NCI-H2081 treated with DMSO at 0.1 percent for 48 hours (cell line): ENCODE measurements around the gene ITPR3.

Experiments used
- DNase-seq: peaks from one replicate; lab custom pipeline; 2025; lab: John Stamatoyannopoulos, UW

ITPR3 gene

DNA sequence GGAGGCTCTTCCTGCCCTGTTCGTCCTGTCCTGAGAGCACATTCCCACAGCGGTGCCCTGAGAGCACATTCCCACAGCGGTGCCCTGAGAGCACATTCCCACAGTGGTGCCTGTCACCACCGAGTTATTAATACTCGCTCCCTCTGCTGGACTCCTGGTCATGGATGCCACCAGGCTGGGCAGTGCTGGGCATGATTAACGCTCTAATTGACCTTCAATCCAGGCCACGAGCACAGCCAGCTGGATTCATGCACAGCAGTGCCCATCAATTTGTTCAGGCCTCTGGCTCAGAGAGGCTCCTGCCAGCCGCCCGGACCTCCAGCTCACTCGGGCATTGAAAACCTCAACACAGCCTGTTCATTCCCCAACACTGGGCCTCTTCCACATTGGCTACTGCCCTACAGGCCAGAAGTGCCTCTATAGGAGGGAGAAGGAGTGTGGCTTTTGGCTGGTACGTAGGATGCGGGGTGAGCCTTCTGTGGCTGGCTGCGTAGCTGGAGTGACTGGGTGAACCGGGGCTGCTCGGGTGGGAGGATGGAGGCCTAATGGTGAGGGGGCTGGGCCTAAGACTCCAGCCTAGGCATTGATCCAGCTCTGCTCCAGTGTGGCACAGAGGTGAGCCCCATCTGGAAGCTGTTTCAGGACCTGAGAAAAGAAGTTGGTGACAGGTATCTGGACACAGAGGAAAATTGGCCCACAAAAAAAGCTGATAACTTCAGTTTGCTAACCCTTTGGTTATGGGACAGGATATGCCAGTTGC is 116.3 kb downstream of the ITPR3 start:
- DNase-seq, result no peak

DNA sequence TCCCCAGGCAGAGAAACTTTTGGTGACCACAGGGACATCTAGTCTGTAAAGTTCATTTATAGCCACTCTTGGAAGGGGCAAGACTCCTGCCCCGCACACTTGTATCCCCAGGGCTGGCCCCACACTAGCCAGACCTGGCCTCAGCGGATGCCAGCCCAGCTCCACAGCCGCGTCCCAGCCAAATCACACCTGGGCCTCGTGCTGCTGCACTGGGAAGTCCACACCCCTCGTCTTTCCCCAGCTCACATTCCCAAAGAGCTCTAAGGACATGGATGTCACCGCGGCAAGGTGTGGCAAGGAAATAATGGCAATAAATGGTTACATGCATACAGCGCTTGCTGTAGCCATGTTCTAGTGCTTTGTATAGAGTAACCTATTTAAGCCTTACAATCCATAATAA is 117.0 kb downstream of the ITPR3 start:
- DNase-seq, result no peak

DNA sequence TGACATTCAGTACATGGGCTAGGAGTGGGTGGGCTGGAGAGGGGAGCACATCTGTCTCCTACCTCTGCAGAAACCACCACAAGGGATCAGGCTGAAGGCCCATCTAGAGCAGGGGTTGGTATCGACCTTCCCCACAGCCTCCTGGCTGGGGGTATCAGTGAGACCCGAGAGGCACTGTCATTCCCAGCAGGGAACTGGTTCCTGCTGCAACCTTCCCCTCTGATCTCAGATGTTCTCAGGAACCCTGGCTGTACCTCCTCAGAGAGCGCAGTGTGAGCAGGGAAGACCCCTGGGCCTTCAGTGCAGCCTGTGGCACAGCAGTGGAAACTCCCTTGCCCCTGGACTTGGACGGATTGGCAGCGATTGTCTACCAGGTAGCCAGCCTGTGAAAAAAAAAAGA is 117.8 kb downstream of the ITPR3 start:
- no peak for DNase-seq

DNA sequence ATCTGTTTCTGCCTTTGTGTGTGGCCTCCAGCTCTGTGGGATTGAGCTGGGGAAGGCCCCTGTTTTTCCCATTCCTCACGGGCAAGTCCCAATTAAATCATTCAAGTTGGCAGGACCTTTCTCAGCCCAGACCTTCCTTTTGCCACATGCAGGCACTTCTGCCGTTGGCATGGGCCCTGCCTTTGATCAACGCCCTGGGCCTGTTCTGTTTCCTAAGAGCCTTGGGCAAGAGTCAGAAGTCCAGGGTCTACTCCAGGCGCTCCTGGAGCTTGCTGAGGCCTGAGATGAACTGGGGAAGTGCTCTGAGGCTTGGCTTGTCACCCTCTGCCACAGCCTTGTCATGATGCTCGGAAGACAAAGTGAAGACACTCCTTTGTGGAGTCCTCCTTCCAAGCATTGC is 118.4 kb downstream of the ITPR3 start:
- DNase-seq, result no peak

DNA sequence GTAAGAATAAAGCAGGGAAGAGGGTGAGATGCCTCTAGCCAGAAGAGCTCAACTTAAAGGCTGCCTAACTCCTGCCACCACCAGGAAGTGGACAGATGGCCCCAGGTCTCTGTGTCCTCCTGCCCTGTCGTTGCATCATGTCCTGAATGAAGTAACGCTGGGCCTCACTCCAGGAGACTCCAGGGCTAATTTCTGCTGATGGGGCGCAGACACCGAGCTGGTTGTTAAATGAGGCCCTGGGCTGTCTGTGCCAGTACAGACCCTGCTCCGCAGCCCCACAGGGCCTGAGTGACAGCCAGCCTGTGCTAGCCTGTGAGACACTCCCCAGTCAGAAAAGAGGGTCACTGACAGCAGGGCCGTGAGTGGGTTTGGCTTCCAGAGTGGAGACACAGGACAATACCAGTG is 119.1 kb downstream of the ITPR3 start:
- DNase-seq, result no peak

DNA sequence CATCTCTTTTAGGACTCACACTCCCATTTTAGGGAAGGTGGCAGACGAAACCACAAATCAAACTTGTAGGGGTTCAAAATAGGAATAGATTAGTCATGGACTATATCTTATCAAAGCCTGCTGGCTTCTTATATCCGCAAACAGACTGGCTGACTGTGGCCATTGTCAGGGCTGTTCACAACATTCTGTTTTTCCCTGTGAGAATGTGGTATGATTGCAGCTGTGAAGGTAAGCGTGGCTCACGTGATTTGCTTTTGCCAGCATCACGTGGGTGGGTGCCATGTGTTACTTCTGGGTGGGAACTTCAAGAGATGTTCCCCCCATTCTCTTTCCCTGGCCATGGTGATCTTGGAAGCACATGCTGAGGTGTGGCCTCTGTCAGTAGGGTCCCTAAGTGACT is 119.7 kb downstream of the ITPR3 start:
- DNase-seq, result no peak

DNA sequence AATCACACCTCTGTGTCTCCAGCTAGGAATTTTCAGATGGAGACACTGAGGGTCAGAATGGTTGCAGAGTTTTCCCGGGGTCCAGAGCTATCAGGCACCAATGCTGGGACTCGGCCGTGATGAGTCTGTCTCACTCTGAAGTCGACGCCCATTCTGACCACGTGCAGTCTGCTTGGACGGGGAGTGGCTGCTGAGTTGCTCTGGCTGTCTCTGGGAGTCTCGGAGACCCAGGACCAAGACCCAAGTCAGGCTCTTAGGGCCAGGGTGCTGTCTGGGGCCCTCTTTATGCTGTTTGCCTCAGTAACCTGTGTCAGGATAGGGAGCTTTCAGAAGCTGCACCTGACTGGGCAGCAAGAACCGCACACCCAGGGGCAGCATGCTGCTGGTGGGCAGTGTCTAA is 121.0 kb downstream of the ITPR3 start:
- DNase-seq, result no peak

DNA sequence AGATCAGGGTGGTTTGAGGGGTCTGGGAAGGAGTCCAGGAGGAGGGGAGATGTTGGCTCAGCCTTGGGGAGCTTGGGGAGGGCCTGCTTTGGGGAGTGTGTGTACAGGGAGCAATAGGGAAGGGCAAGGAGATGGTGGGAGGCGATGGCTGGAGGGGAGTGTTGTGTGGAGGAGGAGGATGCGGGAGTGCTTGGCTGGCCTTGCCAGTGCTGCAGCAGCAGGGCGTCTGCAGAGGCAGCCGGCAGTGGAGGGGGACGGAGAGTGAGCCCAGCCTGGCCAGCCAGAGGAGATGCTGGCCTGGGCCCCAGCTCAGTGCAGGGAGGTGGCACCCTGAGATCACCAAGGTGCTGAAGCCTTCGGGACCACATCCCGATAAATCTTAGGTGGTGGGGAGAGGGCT is 121.7 kb downstream of the ITPR3 start:
- no peak for DNase-seq

DNA sequence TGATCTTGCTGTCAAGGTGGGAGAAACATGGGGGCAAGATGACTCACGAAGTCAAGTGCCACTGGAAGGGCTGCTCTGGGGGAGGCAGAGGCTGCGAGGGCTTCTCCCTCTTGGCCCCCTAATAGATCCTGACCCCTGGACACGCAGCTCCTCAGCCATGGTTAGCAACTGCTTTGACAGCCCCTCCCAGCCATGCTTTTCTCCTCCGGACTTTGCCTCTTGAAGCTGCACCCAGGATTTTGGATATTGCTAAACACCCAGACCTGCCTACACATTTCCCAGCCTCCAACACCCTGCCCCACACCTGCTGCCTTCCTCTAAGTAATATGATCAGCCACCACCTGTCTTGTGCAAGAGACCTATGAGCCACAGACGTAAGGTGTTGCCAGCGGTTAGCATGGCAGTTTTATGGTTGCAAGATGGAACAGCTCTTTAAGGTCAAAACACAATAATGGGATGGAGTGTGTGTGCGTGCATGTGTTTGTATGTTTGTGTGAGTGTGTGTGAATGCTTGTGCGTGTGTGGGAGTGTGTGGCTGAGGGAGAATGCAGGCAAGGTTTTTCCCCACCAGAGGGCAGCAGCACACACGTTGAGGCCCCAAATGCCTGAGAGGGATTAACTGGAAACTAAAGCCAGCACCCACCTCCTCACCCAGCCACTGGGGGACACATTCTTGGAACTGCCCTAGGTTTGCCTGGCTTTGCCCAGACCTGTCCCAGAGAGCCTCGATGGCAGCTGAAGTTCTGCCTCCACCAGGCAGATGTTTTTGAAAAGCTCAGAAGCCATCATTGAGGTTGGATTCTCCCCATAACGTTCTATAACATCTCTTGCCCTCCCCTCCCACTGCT is 123.1 kb downstream of the ITPR3 start:
- DNase-seq, result peak; percentile 51

DNA sequence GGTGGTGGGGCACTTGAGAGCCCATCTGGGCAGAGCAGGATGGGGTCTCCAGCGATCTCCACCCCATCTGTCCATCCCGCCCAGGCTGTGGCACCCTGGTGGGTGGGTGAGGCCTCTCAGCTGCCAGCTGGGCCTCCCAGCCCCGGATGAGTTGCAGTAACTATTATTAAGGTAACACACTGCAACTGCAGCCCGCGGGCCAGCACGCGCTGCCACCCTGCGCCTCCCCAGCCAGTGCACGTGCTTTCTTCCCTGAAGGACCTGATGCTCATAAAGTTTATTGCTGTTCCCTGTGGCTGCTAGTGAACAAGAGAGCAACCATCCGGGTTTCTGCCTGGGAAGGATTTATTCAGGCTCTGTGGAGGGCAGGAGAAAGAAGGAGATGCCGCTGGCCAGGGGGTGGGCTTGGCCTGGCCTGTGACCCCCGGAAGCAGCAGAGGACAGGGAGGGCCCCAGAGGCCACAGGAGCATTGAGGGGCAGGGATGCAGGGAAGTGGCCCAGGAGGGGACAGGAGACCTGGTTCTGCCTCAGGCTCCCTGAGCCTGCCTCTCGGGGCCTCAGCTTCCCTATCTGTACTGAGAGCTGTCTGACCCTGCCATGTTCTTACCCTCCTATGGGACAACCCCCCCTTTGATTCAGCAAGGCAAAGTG is 123.9 kb downstream of the ITPR3 start:
- no peak for DNase-seq

DNA sequence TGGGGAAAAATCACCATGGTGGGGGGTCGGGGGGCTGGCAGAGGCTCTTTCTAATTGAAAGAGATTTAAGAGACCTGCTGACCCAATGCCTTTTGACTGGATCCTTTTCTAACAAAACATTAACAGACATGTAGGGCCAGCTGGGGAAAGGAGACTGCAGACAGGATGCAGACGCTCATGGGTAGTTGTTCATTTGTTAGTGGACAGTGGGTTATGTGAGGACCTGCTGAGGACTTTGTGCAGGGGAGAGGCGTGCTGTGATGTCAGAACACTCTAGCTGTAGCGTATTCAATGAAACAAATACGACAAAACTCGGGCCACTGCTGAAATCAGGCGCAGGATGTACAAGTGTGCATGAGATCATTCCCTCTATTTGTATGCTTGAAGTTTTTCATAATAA is 124.4 kb downstream of the ITPR3 start:
- DNase-seq, result no peak
